HFFc6 (cell line): ENCODE results near the gene INHBB. TPM values are rescaled to one million over a fixed set of nuclear protein-coding genes. Genes with fewer than 3 reads are reported as not detected.

Experiments used
- DNase-seq: peaks from one replicate; pipeline ENCODE4 v3.0.0-alpha.2; 2018
- H3K27ac Mint-ChIP-seq: 2 replicates; pipeline ENCODE4 v1.8.0; 2020; ENCODE audit warnings: mild to moderate bottlenecking, mixed read lengths
- H3K27me3 Mint-ChIP-seq: 2 replicates; pipeline ENCODE4 v1.8.0; 2021; ENCODE audit warnings: mild to moderate bottlenecking, moderate library complexity, mixed read lengths; ENCODE audit not compliant: insufficient read depth
- H3K36me3 Mint-ChIP-seq: 2 replicates; pipeline ENCODE4 v1.8.0; 2021; ENCODE audit warnings: low read depth, mixed read lengths
- H3K4me1 Mint-ChIP-seq: 2 replicates; pipeline ENCODE4 v1.8.0; 2020; ENCODE audit warnings: low read depth, mixed read lengths
- H3K4me3 Mint-ChIP-seq: 2 replicates; pipeline ENCODE4 v1.8.0; 2020; ENCODE audit warnings: mild to moderate bottlenecking, moderate library complexity, mixed read lengths
- H3K9me3 Mint-ChIP-seq: 2 replicates; pipeline ENCODE4 v1.8.0; 2020; ENCODE audit warnings: mild to moderate bottlenecking, mixed read lengths
- CTCF ChIP-seq: fragments of 200-600 bp; sonication (generic); IDR thresholded peaks from 2 replicates; pipeline ENCODE4 v1.5.0; 2021; ENCODE audit warnings: antibody characterized with exemption, mild to moderate bottlenecking
- total RNA-seq, 6 experiments: library from RNA; stranded (reverse); fragmentation: NEBNext Ultra II Directional; extraction: Animal tissue kit (Norgen Biotek cat#: 25700); gene quantifications; 2 replicates in 1 of 6; 3 replicates in 5 of 6; pipeline ENCODE4 v1.2.3, GENCODE V29; 2021

The INHBB gene
- total RNA-seq, 6 experiments from 2014 or later: 0.47 to 1.6 (median 1.1) TPM

- H3K4me3 Mint-ChIP-seq: no peak overlapping the region
- peaks cover 14% of the 10 kb centered on the region for H3K27me3 Mint-ChIP-seq
- H3K36me3 Mint-ChIP-seq: no peaks in the 10 kb centered on the region
- H3K4me1 Mint-ChIP-seq: peaks cover 19% of the 10 kb centered on the region
- TF ChIP-seq CTCF: no peak
- H3K9me3 Mint-ChIP-seq: no peaks in the 10 kb centered on the region
- DNase-seq: no peak
- H3K27ac Mint-ChIP-seq: no peak overlapping the region
Observed at GRCh38 chr2:120316528-120317179, 29.3 kb upstream of the INHBB start.

- Mint-ChIP-seq H3K4me3 (no peak overlapping the region), H3K9me3 (no peaks in the 10 kb centered on the region), H3K27me3 (peaks cover 16% of the 10 kb centered on the region), H3K27ac (no peak overlapping the region), H3K4me1 (peaks cover 19% of the 10 kb centered on the region), H3K36me3 (no peaks in the 10 kb centered on the region)
- TF ChIP-seq CTCF: no peak
- no peak for DNase-seq
Observed at GRCh38 chr2:120317180-120317533, 28.8 kb upstream of the INHBB start.

- Mint-ChIP-seq H3K4me1 (peaks cover 14% of the 10 kb centered on the region), H3K4me3 (no peak overlapping the region), H3K27me3 (peaks cover 16% of the 10 kb centered on the region), H3K36me3 (no peaks in the 10 kb centered on the region), H3K27ac (no peak overlapping the region), H3K9me3 (no peaks in the 10 kb centered on the region)
- no peak for TF ChIP-seq CTCF
- DNase-seq: no peak
Observed at GRCh38 chr2:120317916-120318315, 28.0 kb upstream of the INHBB start.

- no peak overlapping the region for H3K4me3 Mint-ChIP-seq
- DNase-seq: no peak
- no peak for TF ChIP-seq CTCF
- no peak overlapping the region for H3K27ac Mint-ChIP-seq
- no peaks in the 10 kb centered on the region for H3K9me3 Mint-ChIP-seq
- peaks cover 7% of the 10 kb centered on the region for H3K4me1 Mint-ChIP-seq
- H3K36me3 Mint-ChIP-seq: no peaks in the 10 kb centered on the region
- H3K27me3 Mint-ChIP-seq: peaks cover 18% of the 10 kb centered on the region
Observed at GRCh38 chr2:120318626-120319025, 27.3 kb upstream of the INHBB start.

- peaks cover 21% of the 10 kb centered on the region for H3K27me3 Mint-ChIP-seq
- DNase-seq: no peak
- H3K36me3 Mint-ChIP-seq: no peaks in the 10 kb centered on the region
- H3K9me3 Mint-ChIP-seq: no peaks in the 10 kb centered on the region
- no peak overlapping the region for H3K27ac Mint-ChIP-seq
- peaks cover 2% of the 10 kb centered on the region for H3K4me1 Mint-ChIP-seq
- TF ChIP-seq CTCF: no peak
- H3K4me3 Mint-ChIP-seq: no peak overlapping the region
Observed at GRCh38 chr2:120319123-120319522, 26.8 kb upstream of the INHBB start.
